HG03175 (cell line): ENCODE measurements around the gene MYO9A.
"Not testable (repeated sequence)": the region's sequence is repeated elsewhere in the genome, so short reads cannot be mapped to it uniquely, and the experiment has no call there.

ENCODE experiments used
- ATAC-seq: cut with Tn5 transposase; IDR thresholded peaks from one replicate; pipeline ENCODE4 v1.9.1; 2021; ENCODE audit warnings: mild to moderate bottlenecking, moderate library complexity; ENCODE audit not compliant: unreplicated experiment

MYO9A gene

GRCh38 chr15:72141171-72142084, 23.5 kb upstream of the MYO9A start:
- peak; percentile 100 for ATAC-seq

DNA sequence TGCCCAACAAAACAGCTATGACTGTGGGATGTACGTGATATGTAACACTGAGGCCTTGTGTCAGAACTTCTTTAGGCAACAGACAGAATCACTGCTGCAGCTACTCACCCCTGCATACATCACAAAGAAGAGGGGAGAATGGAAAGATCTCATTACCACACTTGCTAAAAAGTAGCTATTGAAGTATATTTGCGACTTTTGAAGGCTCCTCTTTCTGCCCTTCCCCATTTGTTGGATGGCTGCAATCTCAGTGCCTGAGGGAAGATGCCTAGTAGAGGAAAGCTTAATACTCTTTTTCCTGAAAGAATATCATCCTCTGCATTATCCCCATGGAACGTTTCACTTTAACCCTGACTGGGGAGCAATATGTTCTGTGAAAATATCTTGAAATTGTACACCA, 22.1 kb upstream of the MYO9A start:
- ATAC-seq, result no peak

DNA sequence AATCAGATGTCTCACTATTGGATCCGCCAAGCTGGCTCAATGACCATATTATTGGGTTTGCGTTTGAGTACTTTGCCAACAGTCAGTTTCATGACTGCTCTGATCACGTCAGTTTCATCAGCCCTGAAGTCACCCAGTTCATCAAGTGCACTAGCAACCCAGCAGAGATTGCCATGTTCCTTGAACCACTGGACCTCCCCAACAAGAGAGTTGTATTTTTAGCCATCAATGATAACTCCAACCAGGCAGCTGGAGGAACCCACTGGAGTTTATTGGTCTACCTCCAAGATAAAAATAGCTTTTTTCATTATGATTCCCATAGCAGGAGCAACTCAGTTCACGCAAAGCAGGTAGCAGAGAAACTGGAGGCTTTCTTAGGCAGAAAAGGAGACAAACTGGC, 21.7 kb upstream of the MYO9A start:
- ATAC-seq, result no peak

DNA sequence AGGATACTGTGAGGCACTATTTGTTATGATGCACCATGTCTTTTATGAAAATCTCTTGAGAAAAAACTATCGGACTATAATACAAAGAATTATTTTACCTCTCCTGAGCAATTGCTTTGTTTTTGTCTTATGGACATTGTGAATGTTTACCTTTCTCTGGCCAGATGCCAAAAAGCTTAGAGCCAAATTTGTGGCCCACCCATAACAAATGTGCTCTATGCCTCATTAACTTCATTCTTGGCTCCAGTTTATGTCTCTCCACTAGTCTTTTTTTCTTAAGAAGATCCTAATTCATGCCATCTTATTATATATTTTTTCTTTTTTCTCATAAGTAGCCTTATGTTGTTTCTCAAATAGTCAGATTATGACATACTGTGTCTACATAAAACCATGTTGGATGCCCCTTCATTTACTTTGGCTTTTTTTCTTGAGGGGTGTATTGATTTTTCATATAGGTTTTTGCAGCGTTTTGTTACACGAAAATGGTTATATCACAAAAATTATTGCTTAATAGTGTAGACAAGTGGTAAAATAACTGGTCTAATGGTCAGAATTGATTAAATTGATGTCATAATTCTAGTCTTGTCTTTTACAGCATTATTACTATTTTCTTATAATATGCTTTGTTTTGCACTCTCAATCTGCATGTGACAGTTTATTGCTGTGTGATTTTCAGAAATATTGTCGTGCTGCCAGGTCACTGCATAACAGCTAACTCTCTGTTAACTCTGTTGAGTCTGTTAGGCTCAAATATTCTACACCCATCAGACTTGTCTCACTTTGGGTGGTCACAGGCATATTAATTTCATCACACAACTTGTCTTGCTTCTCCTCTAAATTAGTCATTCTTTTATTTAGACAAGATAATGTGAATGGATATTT, 18.5 kb upstream of the MYO9A start:
- no peak for ATAC-seq

DNA sequence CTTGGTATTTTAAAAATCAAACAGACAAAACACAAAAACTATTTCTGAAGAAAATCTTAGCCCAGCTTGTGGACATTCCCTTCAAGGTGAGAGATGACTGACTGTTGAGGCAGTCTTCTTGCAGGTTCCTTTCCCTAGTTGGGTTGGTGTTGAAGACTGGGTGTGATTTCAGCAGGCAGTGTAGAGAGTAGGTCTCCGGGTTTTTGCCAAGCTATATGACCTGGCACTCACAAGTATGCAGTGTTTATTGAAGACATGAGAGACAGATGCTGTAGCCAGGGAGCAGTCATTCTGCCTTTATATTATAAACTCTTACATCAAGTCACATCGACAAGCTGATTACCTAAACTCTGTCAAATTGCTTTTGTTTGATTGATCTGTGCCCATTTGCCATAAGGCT, 17.8 kb upstream of the MYO9A start:
- ATAC-seq, result no peak

DNA sequence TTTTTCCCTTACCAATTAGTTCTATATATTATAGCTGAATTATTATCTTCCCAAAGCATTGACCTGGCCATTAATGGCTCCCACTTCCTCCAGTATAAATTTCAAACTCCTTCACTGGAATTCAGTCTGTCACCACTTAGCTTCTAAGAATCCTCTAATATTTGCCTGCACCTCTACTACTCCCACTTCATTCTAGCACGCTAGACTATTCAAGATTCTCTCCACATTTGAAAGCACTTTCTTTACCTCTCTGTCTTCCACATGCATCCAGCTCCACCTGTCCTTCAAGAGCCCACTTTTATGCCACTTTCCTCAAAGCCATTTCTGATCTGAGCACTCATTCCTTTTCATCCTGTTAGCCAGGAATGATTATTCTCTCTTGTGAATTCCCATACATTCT, 15.3 kb upstream of the MYO9A start:
- ATAC-seq, result no peak

DNA sequence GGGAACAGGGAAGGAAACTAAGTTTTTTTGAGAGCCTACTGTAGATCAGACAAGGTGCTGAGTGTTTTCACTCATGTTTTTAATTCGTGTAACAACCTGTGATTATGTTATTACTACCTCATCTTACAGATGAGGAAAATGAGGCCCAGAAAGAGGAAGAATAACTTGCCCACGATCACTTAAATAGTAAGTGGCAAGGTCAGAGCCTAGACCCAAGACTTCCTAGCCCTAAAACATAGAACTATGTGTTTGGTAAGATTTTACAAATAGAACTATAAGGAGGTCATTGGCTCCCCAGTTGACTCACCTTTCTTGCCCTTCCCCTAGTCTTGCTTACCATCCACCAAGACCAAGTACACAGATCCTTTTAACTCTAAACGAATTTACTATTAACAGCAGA, 14.0 kb upstream of the MYO9A start:
- no peak for ATAC-seq

DNA sequence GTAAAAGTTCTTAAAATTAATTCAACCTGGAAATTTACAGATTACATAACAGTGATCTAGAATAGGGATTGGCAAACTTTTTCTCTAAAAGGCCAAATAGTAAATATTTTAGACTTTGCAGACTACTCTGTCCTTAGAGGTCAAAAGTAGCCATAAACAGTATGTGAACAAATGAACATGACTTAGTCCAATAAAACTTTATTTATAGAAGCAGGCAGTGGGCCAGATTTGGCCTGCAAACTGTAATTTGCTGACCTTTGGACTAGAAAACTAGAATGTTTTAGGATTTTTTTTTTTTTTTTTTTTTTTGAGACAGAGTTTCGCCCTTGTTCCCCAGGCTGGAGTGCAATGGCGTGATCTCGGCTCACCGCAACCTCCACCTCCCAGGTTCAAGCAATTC, 12.3 kb upstream of the MYO9A start:
- ATAC-seq, result no peak

DNA sequence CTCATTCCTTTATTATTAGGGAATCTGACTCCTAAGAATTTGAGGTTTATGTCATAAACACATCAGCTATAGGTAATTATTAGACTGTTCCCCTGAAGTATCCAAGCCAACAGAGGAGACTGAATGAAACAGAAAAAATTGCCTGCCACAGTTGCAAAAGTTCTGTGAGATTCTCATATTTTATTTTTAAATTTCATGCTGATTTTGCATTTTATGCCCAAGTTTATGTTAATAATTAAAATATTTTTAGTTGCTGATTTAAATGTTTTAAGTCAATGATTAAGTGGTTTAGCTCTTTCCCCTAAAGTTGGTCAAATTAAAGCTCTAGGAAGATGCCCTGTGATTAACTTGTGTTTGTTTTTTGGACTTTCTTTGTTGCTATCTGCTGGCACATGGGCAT, 10.4 kb upstream of the MYO9A start:
- ATAC-seq, result no peak

DNA sequence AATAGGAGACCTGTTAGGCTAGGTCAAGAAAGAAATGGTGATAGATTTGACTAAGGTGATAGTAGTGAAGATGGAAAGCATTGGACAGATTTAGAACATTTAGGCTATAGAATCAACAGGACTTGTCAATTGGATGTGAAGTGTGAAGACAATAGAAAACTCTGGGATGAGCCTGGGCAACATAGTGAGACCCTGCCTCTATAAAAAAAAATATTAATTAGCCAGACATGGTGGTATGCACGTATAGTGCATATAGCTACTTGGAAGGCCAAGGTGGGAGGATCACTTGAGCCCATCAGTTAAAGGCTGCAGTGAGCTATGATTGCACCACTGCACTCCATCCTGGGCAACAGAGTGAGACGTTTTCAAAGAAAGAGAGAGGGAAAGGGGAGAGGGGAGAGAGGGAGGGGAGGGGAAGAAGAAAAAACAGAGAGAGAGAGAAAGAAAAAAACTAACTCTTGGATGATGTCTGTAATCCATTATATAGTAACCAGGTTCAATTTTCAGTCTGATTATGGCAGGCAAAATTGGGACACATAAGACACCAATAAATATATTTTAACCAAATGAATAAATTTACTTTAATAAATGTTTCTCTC, 9.9 kb upstream of the MYO9A start:
- no peak for ATAC-seq

DNA sequence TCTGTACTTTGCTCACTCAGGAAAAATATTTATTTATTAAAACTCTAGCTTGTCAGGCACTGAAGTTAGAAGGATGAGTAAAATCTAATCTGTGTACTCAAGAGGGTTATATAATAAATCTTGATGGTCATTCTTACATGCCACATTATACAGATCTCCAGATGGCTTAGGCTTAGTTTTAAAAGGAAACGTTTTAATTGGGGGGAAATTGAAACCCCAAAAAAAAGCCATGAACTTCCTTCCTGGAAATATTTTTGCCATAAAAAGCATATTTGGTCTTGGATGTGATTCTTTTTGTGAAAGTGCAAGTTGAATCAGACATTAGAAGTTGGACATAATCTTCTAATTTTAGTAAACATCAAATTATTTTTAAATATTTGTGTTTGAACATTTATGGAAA, 6.3 kb upstream of the MYO9A start:
- no peak for ATAC-seq

DNA sequence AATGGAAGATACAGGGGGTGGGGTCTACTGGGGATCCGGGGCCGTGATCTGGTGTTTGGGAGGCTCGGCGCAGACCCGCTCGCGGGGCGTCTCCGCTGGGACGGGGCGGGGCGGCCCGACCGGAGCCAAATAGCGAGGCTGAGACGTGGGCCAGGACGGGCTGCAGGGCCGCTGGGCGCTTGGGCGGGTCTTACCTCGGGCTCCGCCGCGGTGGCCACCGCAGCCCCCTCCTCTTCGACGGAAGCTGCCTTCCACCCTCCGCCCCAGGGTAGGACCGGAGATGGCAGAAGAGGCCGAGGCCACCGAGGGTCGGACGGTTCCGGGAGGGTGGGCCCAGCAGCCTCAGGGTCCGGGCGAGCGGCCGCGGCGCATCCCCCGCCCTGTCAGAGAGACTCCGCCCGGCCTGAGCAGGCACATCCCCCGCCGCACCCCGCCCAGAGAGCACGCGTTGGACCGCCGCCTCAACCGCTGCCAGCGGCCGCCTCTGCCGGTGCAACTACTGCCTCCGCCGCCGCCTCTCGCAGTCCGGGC, 399 bp downstream of the MYO9A start:
- ATAC-seq, result peak; percentile 71

GRCh38 chr15:72116731-72117485, 1.0 kb downstream of the MYO9A start:
- no peak for ATAC-seq

GRCh38 chr15:72113347-72114031, 4.5 kb downstream of the MYO9A start:
- ATAC-seq, result no peak

- ATAC-seq, result no peak
These were observed 5.1 kb downstream of the MYO9A start for GRCh38 chr15:72112805-72113204.

DNA sequence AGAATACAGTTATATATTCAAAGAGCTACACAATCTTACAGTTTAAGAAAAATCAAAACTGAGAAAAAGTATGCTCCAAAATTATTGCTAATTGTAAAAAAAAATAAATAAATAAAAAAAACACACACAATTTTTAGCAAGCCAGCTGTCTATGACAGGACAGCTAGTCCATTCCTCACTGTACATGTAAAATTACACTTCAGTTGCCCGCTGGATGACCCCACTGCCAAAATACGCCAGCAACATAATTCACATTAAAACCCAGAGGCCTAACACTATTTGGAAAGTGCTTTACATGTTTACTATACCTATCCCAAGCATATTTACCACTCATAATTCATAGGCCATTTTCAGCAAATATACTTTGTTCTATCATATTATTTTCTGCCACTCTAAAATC, 5.8 kb downstream of the MYO9A start:
- no peak for ATAC-seq

DNA sequence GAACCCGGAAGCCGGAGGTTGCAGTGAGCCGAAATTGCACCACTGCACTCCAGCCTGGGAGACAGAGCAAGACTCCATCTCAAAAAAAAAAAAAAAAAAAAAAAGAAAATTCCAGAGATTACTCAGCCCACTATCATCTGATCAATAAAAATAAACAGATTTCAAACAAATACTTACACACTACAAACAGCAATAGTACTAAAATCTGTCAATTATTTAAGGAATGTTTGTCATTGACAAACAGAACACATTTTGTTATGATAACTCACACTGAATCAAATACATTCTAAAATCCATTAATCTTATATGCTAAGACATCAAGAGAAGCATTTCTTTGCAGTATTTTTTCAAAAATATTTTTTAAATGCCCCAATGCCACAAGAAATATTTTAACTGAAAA, 7.6 kb downstream of the MYO9A start:
- ATAC-seq, result no peak

DNA sequence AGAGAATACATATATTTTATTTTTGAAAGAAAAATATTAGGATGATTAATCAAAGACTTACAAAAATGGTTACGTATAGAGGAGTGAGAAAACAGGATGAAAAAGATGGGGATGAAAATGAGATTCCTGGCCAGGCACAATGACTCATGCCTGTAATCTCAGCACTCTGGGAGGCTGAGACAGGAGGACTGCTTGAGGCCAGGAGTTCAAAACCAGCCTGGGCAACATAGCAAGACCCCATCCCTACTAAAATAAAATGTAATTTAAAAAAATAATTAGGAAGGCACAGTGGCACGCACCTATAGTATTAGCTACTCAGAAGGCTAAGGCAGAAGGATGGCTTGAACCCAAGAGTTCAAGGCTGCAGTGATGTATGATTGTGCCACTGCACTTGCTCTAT, 11.9 kb downstream of the MYO9A start:
- no peak for ATAC-seq

- no peak for ATAC-seq
These were observed 12.8 kb downstream of the MYO9A start for GRCh38 chr15:72105111-72105510.

GRCh38 chr15:72100551-72100950, 17.4 kb downstream of the MYO9A start:
- ATAC-seq, result not testable (repeated sequence)
